Testis (tissue), 3 donors: ENCODE results near the gene SLFN13. TPM values are rescaled to one million over a fixed set of nuclear protein-coding genes. Genes with fewer than 3 reads are reported as not detected.

Experiments used
- DNase-seq: peaks from one replicate; pipeline ENCODE4 v3.0.0-alpha.2; 2019
- H3K27ac ChIP-seq, 2 donors: fragments of 200-600 bp; sonication (generic); one replicate each; pipeline ENCODE4 v1.5.1; 2019
- H3K27me3 ChIP-seq: fragments of 200-600 bp; sonication (generic); one replicate; pipeline ENCODE4 v1.5.1; 2019
- H3K36me3 ChIP-seq: fragments of 200-600 bp; sonication (generic); one replicate; pipeline ENCODE4 v1.5.1; 2017; ENCODE audit warnings: low read depth; ENCODE audit errors: missing control alignments
- H3K4me1 ChIP-seq: fragments of 200-600 bp; sonication (generic); one replicate; pipeline ENCODE4 v1.5.1; 2019
- H3K4me3 ChIP-seq, 2 donors: fragments of 200-600 bp; sonication (generic); one replicate each; pipeline ENCODE4 v1.5.1; 2017 to 2019
- H3K9me3 ChIP-seq: fragments of 200-600 bp; sonication (generic); one replicate; pipeline ENCODE4 v1.5.1; 2017
- CTCF ChIP-seq, 3 experiments: fragments of 450-650 bp in 2 of 3; fragments of 200-600 bp in 1 of 3; sonication (generic) in 1 of 3; IDR thresholded peaks; one replicate each; pipeline ENCODE4 v1.5.1; 2016 to 2019; ENCODE audit warnings: antibody characterized with exemption in 3 of 3, mild to moderate bottlenecking in 2 of 3, moderate library complexity in 1 of 3
- POLR2A ChIP-seq: fragments of 450-650 bp; IDR thresholded peaks from one replicate; pipeline ENCODE4 v1.6.1; 2017; ENCODE audit warnings: antibody characterized with exemption, mild to moderate bottlenecking, moderate library complexity
- WGBS, 2 donors: methylation state at CpG; one replicate each; pipeline ENCODE4 v1.1.5; 2018; 5-methylcytosine and 5-hydroxymethylcytosine counted together
- intact Hi-C: fragments of 100-400 bp; cut with DNase I; formaldehyde crosslinking; loops from one replicate; pipeline ENCODE4 v1.15.1; 2023; ENCODE audit warnings: low total_unique reads
- polyA plus RNA-seq: library from polyadenylated mRNA; stranded (reverse); fragments of 350-450 nt; fragmentation: Illumina TruSeq; extraction: RNeasy Lipid Tissue Mini Kit (QIAGEN cat#74804); gene quantifications from one replicate; pipeline ENCODE4 v1.2.3, GENCODE V29; 2014; ENCODE audit warnings: low read depth, low replicate concordance; ENCODE audit not compliant: insufficient read depth
- total RNA-seq, 2 donors: library from RNA; depleted of rRNA; stranded (reverse); fragments of >200 nt; gene quantifications; one replicate each; pipeline ENCODE4 v1.2.3, GENCODE V29; 2016

SLFN13 gene
- total and polyA plus RNA-seq, 3 donors from 2014 or later, result 2.2 to 2.6 (median 2.5) TPM

- TF ChIP-seq POLR2A (no peak), CTCF (IDR thresholded peaks at IDR 0.05) (no peak)
- no peak overlapping the region for H3K4me3 ChIP-seq
- no peaks in the 10 kb centered on the region for H3K9me3 ChIP-seq
- H3K36me3 ChIP-seq, result no peaks in the 10 kb centered on the region
- no peaks in the 10 kb centered on the region for H3K27me3 ChIP-seq
- 12 to 26% methylated on average over 13 to 15 of the region's 15 CpGs for WGBS, 2 donors
- no peaks in the 10 kb centered on the region for H3K4me1 ChIP-seq
- DNase-seq, result no peak
- intact Hi-C loops, result no loop called here
- H3K27ac ChIP-seq, result no peak overlapping the region
Observed at GRCh38 chr17:35488991-35489390, 40.4 kb upstream of the SLFN13 start.

GRCh38 chr17:35486920-35487732 lies 38.6 kb upstream of the SLFN13 start:
- H3K4me3 ChIP-seq, result peak overlapping the region; percentile 34 to 40
- H3K27me3 ChIP-seq, result no peaks in the 10 kb centered on the region
- H3K9me3 ChIP-seq, result no peaks in the 10 kb centered on the region
- WGBS, 2 donors, result 4% methylated on average over 42 of the region's 42 CpGs
- H3K4me1 ChIP-seq, result no peaks in the 10 kb centered on the region
- no peak for DNase-seq
- no peaks in the 10 kb centered on the region for H3K36me3 ChIP-seq
- no peak overlapping the region for H3K27ac ChIP-seq
- intact Hi-C loops, result no loop called here
- TF ChIP-seq POLR2A (no peak), CTCF (IDR thresholded peaks at IDR 0.05) (no peak)

GRCh38 chr17:35479271-35479670 lies 30.7 kb upstream of the SLFN13 start:
- intact Hi-C loops, result no loop called here
- no peaks in the 10 kb centered on the region for H3K27me3 ChIP-seq
- H3K4me1 ChIP-seq, result no peaks in the 10 kb centered on the region
- H3K4me3 ChIP-seq, result no peak overlapping the region
- no peak for TF ChIP-seq POLR2A
- no peak for TF ChIP-seq CTCF (IDR thresholded peaks at IDR 0.05)
- 68 to 73% methylated on average over 5 of the region's 5 CpGs for WGBS, 2 donors
- no peaks in the 10 kb centered on the region for H3K9me3 ChIP-seq
- H3K36me3 ChIP-seq, result no peaks in the 10 kb centered on the region
- DNase-seq, result no peak
- no peak overlapping the region for H3K27ac ChIP-seq

GRCh38 chr17:35477248-35477647 lies 28.7 kb upstream of the SLFN13 start:
- Histone ChIP-seq H3K4me1 (no peaks in the 10 kb centered on the region), H3K36me3 (no peaks in the 10 kb centered on the region), H3K27me3 (no peaks in the 10 kb centered on the region), H3K27ac (no peak overlapping the region), H3K4me3 (no peak overlapping the region), H3K9me3 (no peaks in the 10 kb centered on the region)
- intact Hi-C loops, result no loop called here
- 65 to 74% methylated on average over 5 of the region's 5 CpGs for WGBS, 2 donors
- DNase-seq, result no peak
- no peak for TF ChIP-seq POLR2A
- TF ChIP-seq CTCF (IDR thresholded peaks at IDR 0.05), result no peak
